Sigmoid colon (tissue), 4 donors: ENCODE results near the gene TMEM53.

ENCODE experiments used
- CTCF ChIP-seq, 4 experiments: fragments of 450-650 bp in 3 of 4; fragments of 200-600 bp in 1 of 4; IDR thresholded peaks; one replicate each; pipeline ENCODE4 v1.5.1; 2016 to 2019; ENCODE audit warnings: antibody characterized with exemption in 4 of 4, mild to moderate bottlenecking in 3 of 4, moderate library complexity in 2 of 4
- POLR2AphosphoS5 ChIP-seq, 4 donors: sonication (generic); formaldehyde crosslinking; IDR thresholded peaks; one replicate each; pipeline ENCODE4 v1.6.1; 2017; ENCODE audit warnings: antibody characterized with exemption in 4 of 4

DNA sequence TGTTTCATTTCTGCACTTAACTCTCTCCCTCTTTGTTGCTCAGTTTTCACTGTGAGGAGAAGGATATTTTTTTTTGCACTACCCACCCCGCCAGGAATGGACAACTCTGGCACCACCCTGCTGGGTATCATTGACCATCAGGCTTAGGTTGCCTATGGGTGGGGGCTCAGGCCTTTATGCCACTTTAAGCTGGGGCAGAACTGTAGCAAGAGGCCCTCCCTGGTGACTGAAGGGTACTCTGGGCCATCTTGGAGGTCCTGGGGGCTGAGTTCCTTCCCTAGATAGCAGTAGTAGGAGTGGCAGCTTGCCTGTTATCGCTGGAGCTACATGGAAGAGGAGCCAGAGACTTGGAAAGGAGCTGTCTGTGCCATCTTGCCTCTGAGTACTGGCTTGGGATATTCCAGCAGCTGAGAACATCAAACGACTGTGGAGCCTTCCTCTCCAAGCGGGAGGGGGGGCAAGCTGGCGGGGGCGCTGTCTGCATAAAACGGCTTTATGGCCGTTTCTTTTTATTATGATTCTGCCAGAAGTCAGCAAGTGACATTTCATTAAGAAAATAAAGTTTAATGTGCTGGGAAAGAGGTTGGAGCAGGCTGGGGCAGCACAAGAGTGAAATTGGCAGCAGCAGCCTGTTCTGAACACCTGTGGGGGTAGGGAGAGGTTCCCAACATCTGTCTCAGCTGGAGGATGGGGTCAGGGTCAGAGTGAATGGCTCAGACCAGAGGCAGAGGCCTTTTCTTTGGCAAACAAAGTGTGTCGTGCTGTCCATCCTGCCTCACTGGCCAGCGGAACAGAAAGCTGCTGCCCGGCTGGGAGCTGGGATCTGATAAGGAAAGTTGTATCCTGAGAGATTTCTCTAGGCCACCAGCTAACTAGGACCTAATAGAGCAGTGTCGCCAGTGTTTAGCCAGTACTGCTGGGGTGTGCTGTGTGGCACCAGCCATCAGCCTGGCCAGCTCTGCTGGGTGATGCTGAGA is 32.9 kb downstream of the TMEM53 start:
- no peak for TF ChIP-seq POLR2AphosphoS5 (IDR thresholded peaks at IDR 0.05)
- TF ChIP-seq CTCF (IDR thresholded peaks at IDR 0.05) = no peak
